Raji (cell line): Measurements from ENCODE around the gene SAP30.

Source experiments
- POLR2A ChIP-seq: IDR thresholded peaks from 2 replicates; pipeline ENCODE4 v1.6.1; 2011; ENCODE audit warnings: low read depth, low read length, control low read depth; ENCODE audit not compliant: insufficient read depth

SAP30 gene

GRCh38 chr4:173370477-173371291 is at the start of gene SAP30:
SAP30 (plus strand) TSS chr4:173370954; CDS start chr4:173371183, 229 bp downstream.
- TF ChIP-seq POLR2A, result peak; percentile 100

DNA sequence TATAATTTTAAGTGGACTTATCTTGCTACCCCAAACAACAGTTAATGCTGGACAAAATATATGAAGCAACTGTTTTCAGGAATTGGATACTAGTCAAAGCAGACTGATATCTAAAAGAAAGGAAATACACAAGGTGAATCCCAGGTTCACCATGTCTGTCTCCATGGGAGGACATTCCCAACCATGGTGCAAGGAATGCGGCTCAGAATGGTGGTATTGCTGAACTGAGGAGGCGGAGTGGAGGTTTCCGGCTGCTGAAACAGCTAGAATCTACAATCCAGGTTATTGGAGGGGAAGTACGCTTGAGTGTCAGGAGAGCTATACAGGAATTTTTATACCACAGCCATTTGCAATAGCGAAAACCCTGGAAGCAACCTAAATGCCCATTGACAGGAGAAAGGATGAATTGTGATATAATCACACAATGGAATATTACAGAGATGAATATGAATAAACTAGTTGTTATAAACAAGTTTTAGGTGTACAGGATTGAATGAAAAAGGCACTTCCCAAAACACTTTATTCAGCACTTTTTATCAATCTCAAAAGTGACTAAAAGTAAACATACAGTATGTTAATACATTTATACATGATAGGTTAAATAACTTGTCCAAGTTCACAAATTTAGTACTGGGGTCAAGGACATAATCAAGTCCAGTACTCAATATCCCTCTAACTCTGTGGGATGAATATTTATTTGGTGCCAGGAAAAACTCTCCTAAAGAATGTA is 45.6 kb upstream of the SAP30 start:
- no peak for TF ChIP-seq POLR2A

- no peak for TF ChIP-seq POLR2A
These were observed 42.4 kb upstream of the SAP30 start for GRCh38 chr4:173328236-173328901.

DNA sequence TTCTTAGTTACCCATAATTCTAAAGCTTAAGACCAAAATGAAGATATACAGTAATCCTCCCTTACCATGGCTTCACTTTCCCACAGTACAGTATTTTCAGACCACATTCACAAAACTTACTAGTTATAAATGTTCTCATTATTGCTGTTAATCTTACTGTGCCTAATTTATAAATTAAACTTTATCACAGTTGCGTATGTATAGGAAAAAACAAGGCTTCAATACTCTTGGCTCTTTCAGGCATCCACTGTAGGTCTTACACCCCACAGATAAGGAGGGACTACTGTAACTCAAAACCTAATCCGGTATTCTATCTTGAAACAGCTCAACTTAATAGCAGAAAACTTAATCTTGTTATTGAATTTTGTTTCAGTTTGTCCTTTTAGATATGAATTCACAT is 40.2 kb upstream of the SAP30 start:
- no peak for TF ChIP-seq POLR2A

- TF ChIP-seq POLR2A, result no peak
These were observed 38.7 kb upstream of the SAP30 start for GRCh38 chr4:173332021-173332487.

DNA sequence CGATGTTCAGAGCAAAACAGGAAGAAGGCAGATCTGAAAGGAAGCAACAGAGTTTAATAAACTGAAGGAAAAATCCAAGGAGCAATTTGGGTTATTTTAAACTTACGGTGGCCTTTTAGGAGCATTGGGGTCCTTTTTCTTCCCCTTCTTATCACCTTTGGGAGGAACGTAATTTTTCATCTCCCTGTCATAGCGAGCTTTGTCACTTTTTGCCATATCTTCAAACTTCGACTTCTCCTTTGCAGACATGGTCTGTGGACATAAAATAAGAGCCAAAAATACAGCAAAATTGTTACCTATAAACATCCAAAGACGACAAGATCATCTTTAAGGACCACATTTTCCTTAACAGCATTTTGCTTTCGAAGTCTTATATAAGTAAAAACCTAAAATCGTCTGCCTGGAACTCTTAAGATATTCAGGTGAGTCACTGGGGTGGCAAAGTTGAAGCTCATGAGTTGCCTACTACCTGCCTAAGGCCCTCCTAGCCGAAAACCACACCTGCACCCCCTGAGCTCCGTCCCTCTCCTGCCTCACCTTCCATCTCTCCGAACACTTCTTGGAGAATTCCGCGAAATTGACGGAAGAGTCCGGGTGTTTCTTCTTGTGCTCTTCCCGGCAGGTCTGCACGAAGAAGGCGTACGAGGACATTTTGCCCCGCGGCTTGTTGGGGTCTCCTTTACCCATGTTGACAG is 37.6 kb upstream of the SAP30 start:
- TF ChIP-seq POLR2A, result no peak

DNA sequence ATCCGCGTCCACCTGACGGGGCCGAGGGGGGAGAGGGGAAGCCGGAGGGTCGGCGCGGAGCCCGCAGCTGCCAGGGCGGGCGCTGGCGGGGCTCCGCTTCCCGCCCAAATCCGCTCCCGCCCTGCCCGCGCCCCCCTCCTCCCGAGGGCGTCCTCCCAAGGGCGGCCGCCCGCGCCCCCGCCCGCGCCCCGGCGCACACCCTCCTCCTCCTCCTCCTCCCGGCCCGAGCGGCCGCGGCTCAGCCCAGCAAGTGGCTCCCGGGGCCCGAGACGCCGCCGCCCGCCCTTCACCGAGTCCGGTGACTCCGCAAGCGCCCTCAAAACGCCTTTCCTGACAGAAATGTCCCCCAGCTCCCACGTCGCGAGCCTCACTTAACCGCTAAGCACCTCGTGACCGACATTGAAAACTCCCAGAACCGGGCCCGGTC is 37.1 kb upstream of the SAP30 start:
- no peak for TF ChIP-seq POLR2A

GRCh38 chr4:173334085-173334890 is 36.5 kb upstream of the SAP30 start, which contains the start of gene HMGB2:
HMGB2 (minus strand) TSS chr4:173334358; CDS start chr4:173333649, 709 bp downstream.
- peak; percentile 94 for TF ChIP-seq POLR2A

DNA sequence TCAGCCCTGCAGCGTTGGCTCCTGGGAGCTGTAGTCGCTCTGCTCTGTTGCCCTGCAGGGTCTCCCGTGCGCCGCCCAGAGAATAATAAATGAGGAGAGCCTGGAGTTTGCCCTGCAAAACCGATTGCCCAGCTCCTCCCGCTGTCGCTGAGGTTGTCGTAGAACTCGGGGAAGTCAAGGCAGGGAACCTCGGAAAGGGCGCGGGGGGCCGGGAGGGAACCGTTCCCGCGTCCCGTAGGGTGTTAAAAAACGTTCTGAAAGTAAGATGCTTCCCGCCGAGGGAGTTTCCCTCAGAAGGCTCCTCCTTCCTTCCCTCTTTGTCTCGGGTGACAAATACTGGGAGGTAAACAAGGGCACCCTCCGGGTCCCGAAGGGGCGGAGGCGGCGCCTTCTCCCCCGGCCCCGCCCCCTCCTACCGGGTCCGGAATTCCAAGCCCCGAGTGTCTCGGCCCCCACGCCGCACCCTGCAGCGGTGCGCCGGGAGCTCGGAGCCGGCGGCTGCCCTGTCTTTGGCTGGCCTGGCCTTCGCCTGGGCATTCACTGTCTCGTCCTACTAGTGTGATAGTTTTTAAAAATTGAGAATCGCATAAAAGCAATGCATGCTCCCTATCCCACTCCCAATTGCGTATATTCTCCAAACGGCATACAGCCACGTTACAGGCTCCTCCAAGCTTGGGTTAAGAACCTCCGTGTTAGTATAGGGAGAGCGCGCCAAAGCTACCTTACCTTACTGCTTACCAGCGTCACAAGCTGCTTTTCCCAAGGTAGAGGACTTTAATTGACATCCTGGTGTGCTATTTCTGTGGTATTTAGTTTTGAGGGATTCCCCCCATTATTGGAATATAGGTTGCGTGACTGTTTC is 35.6 kb upstream of the SAP30 start:
- peak; percentile 69 for TF ChIP-seq POLR2A

GRCh38 chr4:173337463-173337862 is 33.3 kb upstream of the SAP30 start:
- TF ChIP-seq POLR2A, result no peak

DNA sequence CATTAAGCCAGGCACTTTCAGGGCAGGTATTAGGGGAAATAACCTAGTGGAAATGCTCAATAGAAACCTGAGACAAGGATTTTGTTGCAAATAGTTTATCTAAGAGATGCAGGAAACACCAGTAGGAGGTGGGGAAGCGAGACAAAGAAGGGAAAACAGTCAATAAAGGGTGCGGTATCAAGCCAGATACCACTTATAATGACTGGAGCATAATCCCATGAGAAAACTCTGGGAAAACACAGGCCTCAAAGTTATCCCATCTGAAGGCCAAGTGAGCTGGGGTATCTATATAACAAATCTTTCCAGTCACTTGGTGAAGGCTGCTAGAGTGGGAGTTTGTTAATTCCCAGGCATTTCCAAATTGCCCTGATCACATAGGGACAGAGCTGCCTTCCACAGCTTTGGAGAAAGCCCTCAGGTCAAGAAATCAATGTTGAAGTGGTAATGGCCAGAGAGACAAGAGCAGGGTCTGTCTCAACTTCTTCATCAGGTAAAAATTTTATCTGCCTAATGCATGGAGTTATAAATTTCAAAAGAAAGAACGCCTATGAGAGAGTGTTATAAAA is 26.8 kb upstream of the SAP30 start:
- TF ChIP-seq POLR2A, result no peak

DNA sequence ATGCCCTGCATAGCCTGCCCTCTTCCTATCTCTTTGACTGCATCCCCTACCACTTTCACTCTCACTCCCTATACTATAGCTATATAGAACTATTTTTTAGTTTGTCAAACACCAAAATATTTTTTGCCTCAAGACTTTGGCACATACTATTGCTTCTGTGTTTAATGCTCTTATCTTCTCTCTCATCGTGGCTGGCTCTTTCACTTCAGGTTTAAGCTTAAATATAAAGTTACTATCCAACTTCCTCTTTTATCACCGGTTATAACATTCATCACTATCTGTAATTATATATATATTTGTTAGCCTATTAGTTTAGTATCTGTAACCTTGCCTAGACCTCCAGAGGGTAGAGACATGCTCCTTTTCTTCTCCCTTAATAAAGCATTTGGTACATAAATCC is 25.1 kb upstream of the SAP30 start:
- TF ChIP-seq POLR2A, result no peak

DNA sequence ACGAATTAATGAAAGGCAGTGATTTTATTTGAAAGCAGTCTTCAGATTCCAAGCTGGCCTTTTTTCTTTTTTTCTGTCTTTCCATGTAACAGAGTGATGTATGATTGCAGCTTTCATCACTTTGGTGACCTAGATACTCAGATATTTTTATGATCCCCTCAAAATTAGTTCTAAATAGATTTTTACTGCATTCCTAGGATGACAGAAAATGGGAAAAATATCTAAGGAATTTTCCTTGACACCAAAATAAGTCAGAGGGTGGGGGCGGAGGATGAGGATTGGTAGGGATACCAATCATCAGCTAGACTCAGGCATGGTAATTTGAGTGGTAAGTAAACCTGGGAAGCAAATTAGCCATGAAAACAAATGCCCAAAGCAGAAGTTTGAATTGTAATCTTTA is 24.7 kb upstream of the SAP30 start:
- no peak for TF ChIP-seq POLR2A
